Liver (tissue), 9 donors: ENCODE measurements around the gene ZNF618. TPM values are rescaled to one million over a fixed set of nuclear protein-coding genes. Genes with fewer than 3 reads are reported as not detected.

Experiments
- DNase-seq: peaks from one replicate; pipeline ENCODE4 v3.0.0-alpha.2; 2017; ENCODE audit warnings: low spot score
- H3K27ac ChIP-seq, 2 donors: one replicate each; pipeline ENCODE4 v1.7.0; 2013; ENCODE audit warnings: inconsistent platforms in 2 of 2, low read length in 2 of 2, control low read depth in 1 of 2, low read depth in 1 of 2, mild to moderate bottlenecking in 1 of 2
- H3K27me3 ChIP-seq, 4 donors: one replicate each; pipeline versions ENCODE4 v1.6.1 to v1.7.0; 2013; ENCODE audit warnings: low read length in 3 of 4, inconsistent platforms in 1 of 4, mild to moderate bottlenecking in 1 of 4, moderate library complexity in 1 of 4; ENCODE audit not compliant: control insufficient read depth in 4 of 4, insufficient read depth in 4 of 4
- H3K36me3 ChIP-seq, 4 donors: one replicate each; pipeline versions ENCODE4 v1.6.1 to v1.7.0; 2013; ENCODE audit warnings: low read length in 3 of 4, mild to moderate bottlenecking in 3 of 4, low read depth in 1 of 4, moderate library complexity in 1 of 4; ENCODE audit not compliant: control insufficient read depth in 4 of 4, insufficient read depth in 3 of 4
- H3K4me1 ChIP-seq, 4 donors: one replicate each; pipeline versions ENCODE4 v1.6.1 to v1.7.0; 2013; ENCODE audit warnings: low read length in 3 of 4, mild to moderate bottlenecking in 3 of 4, moderate library complexity in 1 of 4; ENCODE audit not compliant: control insufficient read depth in 4 of 4, insufficient read depth in 4 of 4
- H3K4me3 ChIP-seq, 3 donors: one replicate each; pipeline versions ENCODE4 v1.6.1 to v1.7.0; 2013; ENCODE audit warnings: low read length in 3 of 3, control low read depth in 1 of 3, low read depth in 1 of 3, mild to moderate bottlenecking in 1 of 3
- H3K9ac ChIP-seq, 2 donors: one replicate each; pipeline ENCODE4 v1.7.0; 2013; ENCODE audit warnings: low read length in 2 of 2, mild to moderate bottlenecking in 2 of 2, moderate library complexity in 2 of 2, control low read depth in 1 of 2, low read depth in 1 of 2
- H3K9me3 ChIP-seq, 4 donors: one replicate each; pipeline versions ENCODE4 v1.6.1 to v1.7.0; 2013; ENCODE audit warnings: low read length in 3 of 4; ENCODE audit not compliant: control insufficient read depth in 4 of 4
- FOXA1 ChIP-seq: IDR thresholded peaks from 2 replicates; pipeline ENCODE4 v1.6.1; 2016; ENCODE audit warnings: antibody characterized with exemption
- FOXA2 ChIP-seq: IDR thresholded peaks from 2 replicates; pipeline ENCODE4 v1.6.1; 2016; ENCODE audit warnings: antibody characterized with exemption
- GABPA ChIP-seq, 2 donors: IDR thresholded peaks in 1 of 2; conservative IDR thresholded peaks in 1 of 2; 2 replicates each; pipeline ENCODE4 v1.6.1; 2016; ENCODE audit warnings: antibody characterized with exemption in 2 of 2, mild to moderate bottlenecking in 1 of 2, moderate library complexity in 1 of 2
- HNF4G ChIP-seq: IDR thresholded peaks from 2 replicates; pipeline ENCODE4 v1.6.1; 2016; ENCODE audit warnings: antibody characterized with exemption
- JUND ChIP-seq, 2 donors: IDR thresholded peaks; 2 replicates each; pipeline ENCODE4 v1.6.1; 2016; ENCODE audit warnings: antibody characterized with exemption in 2 of 2
- NR2F2 ChIP-seq: IDR thresholded peaks from 2 replicates; pipeline ENCODE4 v1.6.1; 2016; ENCODE audit warnings: antibody characterized with exemption
- RXRA ChIP-seq, 2 donors: IDR thresholded peaks; 2 replicates each; pipeline ENCODE4 v1.6.1; 2017 to 2018; ENCODE audit warnings: antibody characterized with exemption in 2 of 2, mild to moderate bottlenecking in 1 of 2
- SP1 ChIP-seq: IDR thresholded peaks from 2 replicates; pipeline ENCODE4 v1.6.1; 2018; ENCODE audit warnings: antibody characterized with exemption, mild to moderate bottlenecking
- TAF1 ChIP-seq: conservative IDR thresholded peaks from 2 replicates; pipeline ENCODE4 v1.6.1; 2016; ENCODE audit warnings: antibody characterized with exemption, mild to moderate bottlenecking
- YY1 ChIP-seq: IDR thresholded peaks from 2 replicates; pipeline ENCODE4 v1.6.1; 2016; ENCODE audit warnings: antibody characterized with exemption, mild to moderate bottlenecking
- WGBS: extraction: QIAGEN DNeasy Blood & Tissue Kit; methylation state at CpG from one replicate; pipeline ENCODE4 v1.1.7; 2013; 5-methylcytosine and 5-hydroxymethylcytosine counted together
- polyA plus RNA-seq, 2 donors: library from polyadenylated mRNA; stranded (reverse) in 1 of 2; unstranded in 1 of 2; fragments of 200-250 nt in 1 of 2; fragments of >200 nt in 1 of 2; fragmentation: Nextera tagmentation in 1 of 2; extraction: Ambion mirVana in 1 of 2; gene quantifications; one replicate each; pipeline versions ENCODE4 v1.2.1 to v1.2.3, GENCODE V29; 2013 to 2015
- total RNA-seq, 2 donors: library from RNA; depleted of rRNA; stranded (reverse); fragments of >200 nt; gene quantifications; one replicate each; pipeline ENCODE4 v1.2.3, GENCODE V29; 2014
- TF ChIP-seq, protein P1 (sequence below): IDR thresholded peaks from 2 replicates; pipeline ENCODE4 v1.6.1; 2016; ENCODE audit warnings: antibody characterized with exemption
- TF ChIP-seq, protein P2 (sequence below): IDR thresholded peaks from 2 replicates; pipeline ENCODE4 v1.6.1; 2016; ENCODE audit warnings: antibody characterized with exemption, mild to moderate bottlenecking
- TF ChIP-seq, protein P3 (sequence below): fragments of 150-350 bp; IDR thresholded peaks from 2 replicates; pipeline ENCODE4 v1.5.1; 2017; ENCODE audit warnings: improper control_type of control experiment, low read depth, low read length; ENCODE audit not compliant: missing input control
- TF ChIP-seq, protein P4 (sequence below): IDR thresholded peaks from 2 replicates; pipeline ENCODE4 v1.6.1; 2016; ENCODE audit warnings: antibody characterized with exemption
- donor health status: healthy.
- donor health status: healthy.
- donor health status: healthy.
- donor health status: healthy.
- donor health status: healthy.

Gene ZNF618
- total and polyA plus RNA-seq, 4 donors: 2.2 to 6.5 (median 3.7) TPM

DNA sequence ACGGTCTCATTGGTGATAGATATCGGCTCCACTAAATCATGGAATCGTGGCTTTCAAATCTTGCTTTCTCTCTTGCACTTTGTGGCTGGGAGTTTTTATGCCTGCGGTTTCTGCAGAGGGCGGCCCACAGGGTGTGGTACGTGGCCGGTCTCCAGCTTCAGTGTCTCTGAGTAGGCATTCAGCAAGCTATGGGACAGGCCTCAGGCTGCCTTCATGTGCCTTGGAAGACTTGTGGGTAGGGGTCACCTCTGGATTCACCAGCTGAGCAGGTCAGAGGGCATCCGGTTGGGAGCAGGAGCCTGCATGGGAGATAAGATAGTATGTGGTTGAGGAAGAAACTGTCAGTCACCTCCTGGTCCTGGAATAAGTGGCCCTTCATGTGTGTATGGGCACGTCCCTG is 154.3 kb downstream of the ZNF618 start:
- Histone ChIP-seq H3K27me3 (no peaks in the 10 kb centered on the region), H3K9me3 (no peaks in the 10 kb centered on the region), H3K4me3 (no peak overlapping the region), H3K27ac (no peak overlapping the region), H3K36me3 (peaks cover under 1 to 45% (median 6%) of the 10 kb centered on the region in 4 donors), H3K4me1 (no peaks in the 10 kb centered on the region), H3K9ac (no peak overlapping the region)
- no peak for TF ChIP-seq YY1
- TF ChIP-seq SP1: no peak
- TF ChIP-seq FOXA2: no peak
- TF ChIP-seq, protein P1, sequence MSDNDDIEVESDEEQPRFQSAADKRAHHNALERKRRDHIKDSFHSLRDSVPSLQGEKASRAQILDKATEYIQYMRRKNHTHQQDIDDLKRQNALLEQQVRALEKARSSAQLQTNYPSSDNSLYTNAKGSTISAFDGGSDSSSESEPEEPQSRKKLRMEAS: no peak
- no peak for TF ChIP-seq HNF4G
- no peak for TF ChIP-seq TAF1
- no peak for TF ChIP-seq JUND (IDR thresholded peaks at IDR 0.05)
- TF ChIP-seq, protein P2, sequence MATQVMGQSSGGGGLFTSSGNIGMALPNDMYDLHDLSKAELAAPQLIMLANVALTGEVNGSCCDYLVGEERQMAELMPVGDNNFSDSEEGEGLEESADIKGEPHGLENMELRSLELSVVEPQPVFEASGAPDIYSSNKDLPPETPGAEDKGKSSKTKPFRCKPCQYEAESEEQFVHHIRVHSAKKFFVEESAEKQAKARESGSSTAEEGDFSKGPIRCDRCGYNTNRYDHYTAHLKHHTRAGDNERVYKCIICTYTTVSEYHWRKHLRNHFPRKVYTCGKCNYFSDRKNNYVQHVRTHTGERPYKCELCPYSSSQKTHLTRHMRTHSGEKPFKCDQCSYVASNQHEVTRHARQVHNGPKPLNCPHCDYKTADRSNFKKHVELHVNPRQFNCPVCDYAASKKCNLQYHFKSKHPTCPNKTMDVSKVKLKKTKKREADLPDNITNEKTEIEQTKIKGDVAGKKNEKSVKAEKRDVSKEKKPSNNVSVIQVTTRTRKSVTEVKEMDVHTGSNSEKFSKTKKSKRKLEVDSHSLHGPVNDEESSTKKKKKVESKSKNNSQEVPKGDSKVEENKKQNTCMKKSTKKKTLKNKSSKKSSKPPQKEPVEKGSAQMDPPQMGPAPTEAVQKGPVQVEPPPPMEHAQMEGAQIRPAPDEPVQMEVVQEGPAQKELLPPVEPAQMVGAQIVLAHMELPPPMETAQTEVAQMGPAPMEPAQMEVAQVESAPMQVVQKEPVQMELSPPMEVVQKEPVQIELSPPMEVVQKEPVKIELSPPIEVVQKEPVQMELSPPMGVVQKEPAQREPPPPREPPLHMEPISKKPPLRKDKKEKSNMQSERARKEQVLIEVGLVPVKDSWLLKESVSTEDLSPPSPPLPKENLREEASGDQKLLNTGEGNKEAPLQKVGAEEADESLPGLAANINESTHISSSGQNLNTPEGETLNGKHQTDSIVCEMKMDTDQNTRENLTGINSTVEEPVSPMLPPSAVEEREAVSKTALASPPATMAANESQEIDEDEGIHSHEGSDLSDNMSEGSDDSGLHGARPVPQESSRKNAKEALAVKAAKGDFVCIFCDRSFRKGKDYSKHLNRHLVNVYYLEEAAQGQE: no peak
- peak; percentile 9 for DNase-seq
- WGBS: 93% methylated on average over 9 of the region's 9 CpGs

DNA sequence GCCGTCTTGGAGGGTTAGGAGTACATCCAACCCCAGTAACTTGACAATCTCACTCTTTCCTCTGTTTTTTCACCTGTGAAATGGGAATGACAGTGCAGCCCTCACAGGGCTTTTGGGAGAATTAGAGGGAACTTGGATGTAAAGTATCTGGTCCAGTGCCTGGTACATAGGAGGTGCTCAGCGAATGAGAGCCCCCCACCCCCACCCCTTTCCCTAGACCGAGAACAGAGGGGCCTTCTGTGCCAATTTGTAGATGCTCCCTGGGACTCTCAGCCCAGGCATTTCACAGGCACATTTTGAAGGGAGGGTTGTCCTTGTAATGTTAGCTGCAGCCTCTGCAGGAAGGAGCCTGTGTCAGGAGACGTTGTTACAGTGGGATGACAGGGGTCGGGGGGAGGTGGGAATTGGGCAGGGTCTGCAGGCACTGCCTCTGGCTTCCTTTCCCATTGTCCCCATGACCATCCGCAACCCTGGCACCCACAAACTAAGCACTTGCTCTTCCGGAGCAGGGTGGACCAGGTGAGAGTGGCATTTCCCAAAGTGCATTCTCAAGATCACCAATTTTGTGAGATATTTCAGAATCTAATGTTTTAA is 155.0 kb downstream of the ZNF618 start:
- Histone ChIP-seq H3K4me3 (no peak overlapping the region), H3K9me3 (no peaks in the 10 kb centered on the region), H3K4me1 (no peaks in the 10 kb centered on the region), H3K36me3 (peaks cover 5 to 51% (median 7%) of the 10 kb centered on the region in 4 donors), H3K27me3 (no peaks in the 10 kb centered on the region), H3K9ac (no peak overlapping the region), H3K27ac (no peak overlapping the region)
- DNase-seq: peak; percentile 23
- TF ChIP-seq NR2F2 (no peak), SP1 (no peak), FOXA1 (no peak), TAF1 (no peak), FOXA2 (no peak), RXRA (IDR thresholded peaks at IDR 0.05) (no peak), GABPA (IDR thresholded peaks at IDR 0.05 in 1 of 2, conservative IDR thresholded peaks at IDR 0.05 in 1 of 2) (no peak)
- TF ChIP-seq, protein P2: no peak
- TF ChIP-seq, protein P3, sequence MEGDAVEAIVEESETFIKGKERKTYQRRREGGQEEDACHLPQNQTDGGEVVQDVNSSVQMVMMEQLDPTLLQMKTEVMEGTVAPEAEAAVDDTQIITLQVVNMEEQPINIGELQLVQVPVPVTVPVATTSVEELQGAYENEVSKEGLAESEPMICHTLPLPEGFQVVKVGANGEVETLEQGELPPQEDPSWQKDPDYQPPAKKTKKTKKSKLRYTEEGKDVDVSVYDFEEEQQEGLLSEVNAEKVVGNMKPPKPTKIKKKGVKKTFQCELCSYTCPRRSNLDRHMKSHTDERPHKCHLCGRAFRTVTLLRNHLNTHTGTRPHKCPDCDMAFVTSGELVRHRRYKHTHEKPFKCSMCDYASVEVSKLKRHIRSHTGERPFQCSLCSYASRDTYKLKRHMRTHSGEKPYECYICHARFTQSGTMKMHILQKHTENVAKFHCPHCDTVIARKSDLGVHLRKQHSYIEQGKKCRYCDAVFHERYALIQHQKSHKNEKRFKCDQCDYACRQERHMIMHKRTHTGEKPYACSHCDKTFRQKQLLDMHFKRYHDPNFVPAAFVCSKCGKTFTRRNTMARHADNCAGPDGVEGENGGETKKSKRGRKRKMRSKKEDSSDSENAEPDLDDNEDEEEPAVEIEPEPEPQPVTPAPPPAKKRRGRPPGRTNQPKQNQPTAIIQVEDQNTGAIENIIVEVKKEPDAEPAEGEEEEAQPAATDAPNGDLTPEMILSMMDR: no peak
- TF ChIP-seq, protein P1: no peak
- TF ChIP-seq, protein P4, sequence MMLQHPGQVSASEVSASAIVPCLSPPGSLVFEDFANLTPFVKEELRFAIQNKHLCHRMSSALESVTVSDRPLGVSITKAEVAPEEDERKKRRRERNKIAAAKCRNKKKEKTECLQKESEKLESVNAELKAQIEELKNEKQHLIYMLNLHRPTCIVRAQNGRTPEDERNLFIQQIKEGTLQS: no peak
- WGBS: 95% methylated on average over 7 of the region's 7 CpGs
